HepG2 (cell line): ENCODE measurements around the gene PRM3. TPM values are rescaled to one million over a fixed set of nuclear protein-coding genes. Genes with fewer than 3 reads are reported as not detected.

Source experiments
- CENPX ChIP-seq: sonication (generic); formaldehyde crosslinking; IDR thresholded peaks from 2 replicates; pipeline ENCODE4 v1.9.0; 2021; ENCODE audit warnings: mild to moderate bottlenecking, missing genetic modification reagents, moderate library complexity
- CHCHD3 ChIP-seq: sonication (generic); formaldehyde crosslinking; IDR thresholded peaks from 2 replicates; pipeline ENCODE4 v1.8.0; 2022; ENCODE audit warnings: mild to moderate bottlenecking, missing genetic modification reagents, moderate library complexity
- GPN1 ChIP-seq: sonication (generic); formaldehyde crosslinking; IDR thresholded peaks from 2 replicates; pipeline ENCODE4 v1.5.1; 2020; ENCODE audit warnings: missing genetic modification reagents, borderline replicate concordance
- HDAC6 ChIP-seq: fragments of 200-600 bp; sonication (generic); IDR thresholded peaks from 2 replicates; pipeline ENCODE4 v1.7.0; 2017; ENCODE audit warnings: mild to moderate bottlenecking, antibody characterized with exemption, low read length, low read depth
- HINFP ChIP-seq: sonication (generic); formaldehyde crosslinking; IDR thresholded peaks from 2 replicates; pipeline ENCODE4 v1.4.0; 2020; ENCODE audit warnings: low read depth, mild to moderate bottlenecking, missing genetic modification reagents
- HMG20B ChIP-seq: conservative IDR thresholded peaks from 2 replicates; pipeline ENCODE4 v1.6.1; 2016; ENCODE audit warnings: missing genetic modification reagents, missing compliant biosample characterization
- KLF11 ChIP-seq: IDR thresholded peaks from 2 replicates; pipeline ENCODE4 v1.6.1; 2016; ENCODE audit warnings: missing compliant biosample characterization
- MTERF4 ChIP-seq: sonication (generic); formaldehyde crosslinking; IDR thresholded peaks from 2 replicates; pipeline ENCODE4 v1.8.0; 2023; ENCODE audit warnings: mild to moderate bottlenecking, missing genetic modification reagents
- MXD4 ChIP-seq: IDR thresholded peaks from 2 replicates; pipeline ENCODE4 v1.6.1; 2016; ENCODE audit warnings: mild to moderate bottlenecking, missing biosample characterization, missing genetic modification reagents
- SMAD1 ChIP-seq: sonication (generic); formaldehyde crosslinking; IDR thresholded peaks from 2 replicates; pipeline ENCODE4 v1.4.0; 2020; ENCODE audit warnings: missing genetic modification reagents, low read depth, mild to moderate bottlenecking, borderline replicate concordance
- SOX5 ChIP-seq: IDR thresholded peaks from 2 replicates; pipeline ENCODE4 v1.6.1; 2016; ENCODE audit warnings: borderline replicate concordance
- SUZ12 ChIP-seq: fragments of 150-350 bp; IDR thresholded peaks from 2 replicates; pipeline ENCODE4 v1.6.1; 2014; ENCODE audit warnings: low read depth, low read length
- XRCC5 ChIP-seq: fragments of 200-400 bp; formaldehyde crosslinking; optimal IDR thresholded peaks from 2 replicates; pipeline ENCODE3; 2017; ENCODE audit warnings: mild to moderate bottlenecking, low read length
- ZEB1 ChIP-seq: IDR thresholded peaks from 2 replicates; pipeline ENCODE4 v1.6.1; 2012; ENCODE audit warnings: mild to moderate bottlenecking, low read depth, inconsistent platforms; ENCODE audit not compliant: insufficient replicate concordance
- ZFY ChIP-seq: sonication (generic); formaldehyde crosslinking; IDR thresholded peaks from 2 replicates; pipeline ENCODE4 v1.4.0; 2020; ENCODE audit warnings: missing genetic modification reagents
- ZNF180 ChIP-seq: sonication (generic); formaldehyde crosslinking; IDR thresholded peaks from 2 replicates; pipeline ENCODE4 v1.4.0; 2020; ENCODE audit warnings: low read depth, missing genetic modification reagents, borderline replicate concordance
- ZNF230 ChIP-seq: sonication (generic); formaldehyde crosslinking; IDR thresholded peaks from 2 replicates; pipeline ENCODE4 v1.4.0; 2020; ENCODE audit warnings: mild to moderate bottlenecking, missing genetic modification reagents
- ZNF546 ChIP-seq: sonication (generic); formaldehyde crosslinking; conservative IDR thresholded peaks from 2 replicates; pipeline ENCODE4 v1.8.1; 2023; ENCODE audit warnings: mild to moderate bottlenecking, missing genetic modification reagents
- ZNF605 ChIP-seq: sonication (generic); formaldehyde crosslinking; IDR thresholded peaks from 2 replicates; pipeline ENCODE4 v1.8.0; 2022; ENCODE audit warnings: mild to moderate bottlenecking, missing genetic modification reagents
- ZNF615 ChIP-seq: sonication (generic); formaldehyde crosslinking; IDR thresholded peaks from 2 replicates; pipeline ENCODE4 v1.5.0; 2020; ENCODE audit warnings: mild to moderate bottlenecking, missing genetic modification reagents, borderline replicate concordance
- ZNF777 ChIP-seq: sonication (generic); formaldehyde crosslinking; IDR thresholded peaks from 2 replicates; pipeline ENCODE4 v1.4.0; 2020; ENCODE audit warnings: missing genetic modification reagents
- polyA plus RNA-seq, 8 experiments: library from polyadenylated mRNA; depleted of rRNA in 3 of 8; stranded (reverse) in 7 of 8; unstranded in 1 of 8; fragments of >200 nt; fragmentation: Illumina TruSeq in 4 of 8; extraction: Trizol in 4 of 8; gene quantifications; 2 replicates each; pipeline versions ENCODE4 v1.2.1 to v1.2.3, GENCODE V29; 2011 to 2016; ENCODE audit warnings: low read depth in 4 of 8, missing spikeins in 1 of 8, mixed read lengths in 1 of 8; ENCODE audit not compliant: insufficient read depth in 1 of 8
- total RNA-seq, 5 experiments: library from RNA; depleted of rRNA; stranded (reverse); fragments of >200 nt; fragmentation: Illumina TruSeq; extraction: Trizol; gene quantifications; 2 replicates each; pipeline ENCODE4 v1.2.3, GENCODE V29; 2016; ENCODE audit warnings: low read depth in 1 of 5
- TF ChIP-seq, protein P1 (sequence below): sonication (generic); formaldehyde crosslinking; conservative IDR thresholded peaks from 2 replicates; pipeline ENCODE4 v1.8.0; 2022; ENCODE audit warnings: low read depth, missing genetic modification reagents
- TF ChIP-seq, protein P2 (sequence below): sonication (generic); formaldehyde crosslinking; IDR thresholded peaks from 2 replicates; pipeline ENCODE4 v1.9.0; 2021; ENCODE audit warnings: missing genetic modification reagents, borderline replicate concordance

The PRM3 gene
- total and polyA plus RNA-seq, 2 of the 13 experiments (the other 11 are each of a cell fraction or from before 2014, with no cell fraction given): not detected

GRCh38 chr16:11280616-11281522 is 7.4 kb upstream of the PRM3 start, which contains the start of gene PRM1 (continued):
- TF ChIP-seq ZNF180 (CRISPR knock-in tag): no peak
- no peak; the same call in 1 of the 2 replicates for TF ChIP-seq SMAD1 (CRISPR knock-in tag)
- no peak for TF ChIP-seq KLF11 (CRISPR knock-in tag)
- 0 out of 2 replicates have a peak, but pooled peaks have one; percentile 19 for TF ChIP-seq ZNF546 (CRISPR knock-in tag)
- TF ChIP-seq, protein P1, sequence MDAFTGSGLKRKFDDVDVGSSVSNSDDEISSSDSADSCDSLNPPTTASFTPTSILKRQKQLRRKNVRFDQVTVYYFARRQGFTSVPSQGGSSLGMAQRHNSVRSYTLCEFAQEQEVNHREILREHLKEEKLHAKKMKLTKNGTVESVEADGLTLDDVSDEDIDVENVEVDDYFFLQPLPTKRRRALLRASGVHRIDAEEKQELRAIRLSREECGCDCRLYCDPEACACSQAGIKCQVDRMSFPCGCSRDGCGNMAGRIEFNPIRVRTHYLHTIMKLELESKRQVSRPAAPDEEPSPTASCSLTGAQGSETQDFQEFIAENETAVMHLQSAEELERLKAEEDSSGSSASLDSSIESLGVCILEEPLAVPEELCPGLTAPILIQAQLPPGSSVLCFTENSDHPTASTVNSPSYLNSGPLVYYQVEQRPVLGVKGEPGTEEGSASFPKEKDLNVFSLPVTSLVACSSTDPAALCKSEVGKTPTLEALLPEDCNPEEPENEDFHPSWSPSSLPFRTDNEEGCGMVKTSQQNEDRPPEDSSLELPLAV (CRISPR knock-in tag): no peak
- TF ChIP-seq MTERF4 (CRISPR knock-in tag): no peak
- TF ChIP-seq HMG20B (CRISPR knock-in tag): no peak
- no peak for TF ChIP-seq CENPX
- TF ChIP-seq HDAC6: no peak
- 0 out of 2 replicates have a peak, but pooled peaks have one; percentile 64 for TF ChIP-seq ZNF230 (CRISPR knock-in tag)
- TF ChIP-seq GPN1 (CRISPR knock-in tag): no peak
- peak; percentile 36; the same call in 1 of the 2 replicates for TF ChIP-seq ZFY (CRISPR knock-in tag)
- TF ChIP-seq CHCHD3 (CRISPR knock-in tag): no peak
- TF ChIP-seq HINFP (CRISPR knock-in tag): 0 out of 2 replicates have a peak, but pooled peaks have one; percentile 48
- TF ChIP-seq, protein P2, sequence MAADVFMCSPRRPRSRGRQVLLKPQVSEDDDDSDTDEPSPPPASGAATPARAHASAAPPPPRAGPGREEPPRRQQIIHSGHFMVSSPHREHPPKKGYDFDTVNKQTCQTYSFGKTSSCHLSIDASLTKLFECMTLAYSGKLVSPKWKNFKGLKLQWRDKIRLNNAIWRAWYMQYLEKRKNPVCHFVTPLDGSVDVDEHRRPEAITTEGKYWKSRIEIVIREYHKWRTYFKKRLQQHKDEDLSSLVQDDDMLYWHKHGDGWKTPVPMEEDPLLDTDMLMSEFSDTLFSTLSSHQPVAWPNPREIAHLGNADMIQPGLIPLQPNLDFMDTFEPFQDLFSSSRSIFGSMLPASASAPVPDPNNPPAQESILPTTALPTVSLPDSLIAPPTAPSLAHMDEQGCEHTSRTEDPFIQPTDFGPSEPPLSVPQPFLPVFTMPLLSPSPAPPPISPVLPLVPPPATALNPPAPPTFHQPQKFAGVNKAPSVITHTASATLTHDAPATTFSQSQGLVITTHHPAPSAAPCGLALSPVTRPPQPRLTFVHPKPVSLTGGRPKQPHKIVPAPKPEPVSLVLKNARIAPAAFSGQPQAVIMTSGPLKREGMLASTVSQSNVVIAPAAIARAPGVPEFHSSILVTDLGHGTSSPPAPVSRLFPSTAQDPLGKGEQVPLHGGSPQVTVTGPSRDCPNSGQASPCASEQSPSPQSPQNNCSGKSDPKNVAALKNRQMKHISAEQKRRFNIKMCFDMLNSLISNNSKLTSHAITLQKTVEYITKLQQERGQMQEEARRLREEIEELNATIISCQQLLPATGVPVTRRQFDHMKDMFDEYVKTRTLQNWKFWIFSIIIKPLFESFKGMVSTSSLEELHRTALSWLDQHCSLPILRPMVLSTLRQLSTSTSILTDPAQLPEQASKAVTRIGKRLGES (CRISPR knock-in tag): no peak
- TF ChIP-seq ZEB1: peak; percentile 5
- peak; percentile 25 for TF ChIP-seq XRCC5
- no peak for TF ChIP-seq MXD4
- peak; percentile 26; the same call in 1 of the 2 replicates for TF ChIP-seq ZNF605
- no peak for TF ChIP-seq ZNF615 (CRISPR knock-in tag)
- no peak for TF ChIP-seq SOX5 (CRISPR knock-in tag)
- TF ChIP-seq ZNF777 (CRISPR knock-in tag): peak; percentile 20; the same call in 1 of the 2 replicates
- TF ChIP-seq SUZ12: no peak
